ENCODE measurements around the gene DLGAP4. TPM values are rescaled to one million over a fixed set of nuclear protein-coding genes. Genes with fewer than 3 reads are reported as not detected.
"Not testable (repeated sequence)": the region's sequence is repeated elsewhere in the genome, so short reads cannot be mapped to it uniquely, and the experiment has no call there.

Gene DLGAP4
- polyA plus RNA-seq, 4 donors: 45.2 to 78.3 (median 64.8) TPM

- DNase-seq (ENCODE audit: low read depth in 4 of 4, low spot score in 2 of 4): peak in 1 of 4 donors; percentile 4
Observed at GRCh38 chr20:36372666-36373065, 66.5 kb downstream of the DLGAP4 start.

DNA sequence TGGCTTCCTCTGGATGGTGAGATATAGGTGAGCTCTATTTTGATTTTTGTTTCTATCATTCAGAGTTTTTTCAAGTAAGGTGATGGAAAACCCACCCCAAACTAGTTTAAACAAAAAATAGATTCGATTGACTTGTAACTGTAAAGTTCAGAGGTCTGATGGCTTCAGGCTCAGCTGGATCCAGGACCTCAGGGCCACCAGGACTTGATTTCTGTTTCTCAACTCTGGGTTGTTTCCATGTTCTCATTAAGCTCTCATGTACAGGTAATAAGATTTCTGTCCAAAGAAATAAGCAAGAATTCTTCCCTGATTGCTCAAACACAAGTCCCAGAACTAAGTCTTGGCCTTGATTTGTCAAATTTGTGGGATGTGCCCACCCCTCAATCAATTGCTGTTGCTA lies 67.0 kb downstream of the DLGAP4 start:
- DNase-seq (ENCODE audit: low read depth in 4 of 4, low spot score in 2 of 4): no peak

GRCh38 chr20:36374995-36375394 lies 68.9 kb downstream of the DLGAP4 start:
- DNase-seq (ENCODE audit: low read depth in 4 of 4, low spot score in 2 of 4): no peak

DNA sequence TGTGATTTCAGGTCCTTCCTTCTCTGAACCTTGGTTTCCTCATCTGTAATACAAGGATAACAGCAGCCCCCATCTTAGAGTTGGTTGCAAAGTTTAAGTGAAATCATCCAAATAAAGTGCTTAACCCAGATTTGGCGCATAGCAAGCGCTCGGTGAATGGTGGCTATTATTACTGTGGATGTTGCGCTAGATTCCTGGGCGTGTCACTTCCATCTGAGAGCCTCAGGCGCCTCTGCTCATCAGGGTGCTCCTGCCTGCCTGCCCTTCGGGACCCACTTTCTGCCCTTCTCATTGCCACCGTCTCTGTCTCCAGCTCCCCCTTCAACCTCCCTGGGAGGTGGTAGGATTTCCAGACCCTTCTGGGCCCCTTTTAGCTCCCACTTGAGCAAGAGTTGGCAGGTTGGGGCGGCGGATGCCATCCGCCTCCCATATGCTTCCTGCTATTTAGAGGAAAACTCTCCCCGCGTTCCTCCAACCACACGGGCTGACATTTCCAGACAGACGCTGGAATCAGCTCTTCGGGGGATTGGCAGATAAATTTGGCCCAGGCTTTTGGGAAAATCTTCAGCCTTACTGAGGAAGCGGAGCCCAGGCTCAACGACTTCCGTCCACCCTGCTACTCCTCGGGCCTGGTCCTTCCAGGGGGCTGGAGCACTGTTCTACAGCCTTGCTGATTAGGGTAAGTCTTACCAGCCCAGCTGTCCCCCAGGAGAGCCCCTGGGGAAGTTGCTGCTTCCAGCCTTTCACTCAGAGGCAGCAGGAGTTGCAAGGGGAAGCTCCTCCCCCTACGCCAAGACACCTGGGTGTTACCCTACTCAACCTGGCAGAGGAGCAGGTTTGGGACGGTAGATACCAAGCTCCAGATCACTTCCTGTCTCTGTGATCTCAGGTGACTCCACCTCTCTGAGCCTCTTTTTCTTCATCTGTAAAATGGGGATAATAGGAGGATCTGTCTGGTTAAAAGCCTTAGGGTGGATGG lies 71.5 kb downstream of the DLGAP4 start:
- DNase-seq (ENCODE audit: low read depth in 4 of 4, low spot score in 2 of 4): no peak

DNA sequence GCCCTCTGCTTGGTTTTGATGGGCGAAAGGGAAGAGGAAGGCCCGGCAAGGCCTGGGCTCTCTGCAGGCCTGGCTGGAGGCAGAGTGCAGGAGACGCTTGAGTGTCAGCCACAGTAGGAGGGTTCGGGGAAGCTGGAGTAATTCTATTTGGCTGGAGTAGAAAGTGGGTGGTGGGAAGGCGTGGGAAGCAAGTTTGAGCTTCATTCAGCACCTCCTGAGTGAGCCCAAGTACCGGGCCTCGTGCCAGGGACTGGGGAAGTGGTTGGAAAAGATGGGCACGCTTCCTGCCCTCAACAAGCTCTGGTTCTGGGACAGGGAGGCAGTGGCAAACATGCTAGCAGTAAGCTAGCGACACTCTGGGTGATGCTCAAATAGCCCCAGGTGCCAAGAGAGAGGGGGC lies 72.5 kb downstream of the DLGAP4 start:
- no peak for DNase-seq (ENCODE audit: low read depth in 4 of 4, low spot score in 2 of 4)

DNA sequence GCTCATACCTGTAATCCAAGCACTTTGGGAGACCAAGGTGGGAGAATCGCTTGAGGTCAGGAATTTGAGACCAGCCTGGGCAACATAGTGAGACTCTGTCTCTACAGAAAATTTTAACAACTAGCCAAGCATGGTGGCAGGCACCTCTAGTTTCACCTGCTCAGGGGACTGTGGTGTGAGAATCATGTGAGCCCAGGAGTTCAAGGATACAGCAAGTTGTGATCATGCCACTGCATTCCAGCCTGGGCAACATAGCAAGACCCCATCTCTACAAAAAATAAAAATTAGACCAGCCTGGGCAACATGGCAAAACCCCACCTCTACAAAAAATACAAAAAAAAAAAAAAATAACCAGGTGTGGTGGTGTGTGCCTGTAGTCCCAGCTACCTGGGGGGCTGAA lies 73.8 kb downstream of the DLGAP4 start:
- not testable (repeated sequence) for DNase-seq (ENCODE audit: low read depth in 4 of 4, low spot score in 2 of 4)

GRCh38 chr20:36384022-36384619 lies 78.0 kb downstream of the DLGAP4 start:
- DNase-seq (ENCODE audit: low read depth in 4 of 4, low spot score in 2 of 4): peak in 2 of 4 donors; percentile 28 to 49

DNA sequence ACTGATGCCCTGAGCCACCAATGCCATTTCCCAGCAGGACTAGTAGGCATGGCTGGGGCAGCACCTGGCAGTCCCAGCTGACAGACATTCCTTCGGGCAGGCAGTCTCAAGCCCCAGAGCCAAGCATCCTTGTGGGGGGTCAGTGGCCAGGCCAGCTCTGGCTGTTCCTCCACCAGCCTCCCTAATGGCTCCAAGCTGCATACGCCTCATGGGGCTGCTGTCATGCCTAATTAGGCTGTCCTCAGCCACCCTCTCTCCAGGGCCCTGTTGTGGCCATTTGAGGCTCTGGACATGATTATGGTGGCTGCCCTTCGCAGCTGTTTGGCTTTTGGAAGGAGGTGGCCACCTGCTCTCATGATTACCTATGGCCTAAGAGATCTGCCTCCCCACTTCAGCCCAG lies 79.4 kb downstream of the DLGAP4 start:
- no peak for DNase-seq (ENCODE audit: low read depth in 4 of 4, low spot score in 2 of 4)

DNA sequence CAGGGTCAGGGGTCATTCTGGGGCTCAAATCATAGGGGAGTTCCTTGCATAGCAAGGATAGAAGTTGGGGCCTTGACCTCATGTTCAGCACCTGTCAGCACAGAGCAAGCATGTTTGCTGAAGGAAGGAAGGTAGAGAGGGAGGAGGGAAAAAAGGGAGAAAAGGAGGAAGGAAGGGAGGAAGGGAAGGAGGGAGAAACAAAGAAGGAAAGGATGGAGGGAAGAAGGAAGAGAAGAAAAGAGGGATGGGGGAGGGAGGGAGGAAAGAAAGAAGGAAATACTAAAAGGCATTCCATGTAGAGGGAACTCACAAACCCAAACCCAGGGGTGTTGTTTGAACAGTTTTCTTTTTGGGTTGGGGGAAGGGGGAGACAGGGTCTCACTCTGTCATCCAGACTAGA lies 80.1 kb downstream of the DLGAP4 start:
- DNase-seq (ENCODE audit: low read depth in 4 of 4, low spot score in 2 of 4): no peak

DNA sequence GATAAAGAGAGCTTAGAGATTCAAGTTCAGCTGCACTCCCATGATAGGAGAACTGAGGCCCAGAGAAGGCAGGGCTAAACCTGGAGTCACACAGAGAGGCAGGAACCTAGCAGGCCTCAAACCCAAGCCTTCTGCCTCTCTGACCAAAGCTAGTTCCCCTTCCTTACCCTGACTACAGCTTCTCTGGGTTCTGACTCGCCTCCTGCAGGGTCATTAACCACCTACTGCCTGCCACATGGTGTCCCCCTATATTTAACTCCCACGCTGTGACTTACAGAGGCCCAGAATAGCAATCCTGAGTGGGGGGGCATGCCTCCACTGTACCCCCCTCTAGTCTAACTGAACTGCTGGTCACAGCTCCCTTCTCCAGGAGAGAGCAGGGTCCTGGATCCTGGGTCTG lies 84.1 kb downstream of the DLGAP4 start:
- no peak for DNase-seq (ENCODE audit: low read depth in 4 of 4, low spot score in 2 of 4)

DNA sequence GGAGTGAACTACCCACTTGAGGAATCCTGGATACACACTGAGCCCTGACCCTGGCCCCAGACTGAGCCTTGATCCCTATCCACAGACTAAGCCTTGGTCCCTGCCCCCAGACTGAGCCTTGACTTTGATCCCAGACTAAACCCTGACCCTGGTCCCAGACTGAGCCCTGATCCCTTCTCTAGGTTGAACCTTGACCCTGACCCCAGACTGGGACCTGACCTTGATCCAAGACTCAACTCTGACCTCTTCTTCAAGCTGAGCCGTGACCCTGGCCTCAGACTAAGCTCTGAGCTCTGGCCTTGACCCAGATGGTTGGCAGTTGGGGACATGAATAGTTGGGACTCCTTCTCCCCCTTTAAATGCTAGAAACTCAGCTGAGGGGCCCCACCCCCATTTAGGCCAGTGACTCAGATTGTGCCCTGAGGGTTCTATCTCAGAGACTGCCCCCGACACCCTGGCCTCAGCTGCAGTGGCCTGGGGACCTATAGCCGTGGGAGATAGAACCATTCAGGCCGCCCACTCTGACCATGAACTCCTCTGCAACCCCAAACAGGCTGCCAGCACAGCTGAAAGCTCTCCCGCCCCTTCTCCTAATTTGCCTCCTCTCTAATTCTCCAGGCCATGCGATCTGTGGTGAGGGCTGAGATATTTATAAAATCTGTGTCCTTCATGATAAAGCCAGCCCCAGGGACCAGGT lies 84.7 kb downstream of the DLGAP4 start:
- no peak for DNase-seq (ENCODE audit: low read depth in 4 of 4, low spot score in 2 of 4)

DNA sequence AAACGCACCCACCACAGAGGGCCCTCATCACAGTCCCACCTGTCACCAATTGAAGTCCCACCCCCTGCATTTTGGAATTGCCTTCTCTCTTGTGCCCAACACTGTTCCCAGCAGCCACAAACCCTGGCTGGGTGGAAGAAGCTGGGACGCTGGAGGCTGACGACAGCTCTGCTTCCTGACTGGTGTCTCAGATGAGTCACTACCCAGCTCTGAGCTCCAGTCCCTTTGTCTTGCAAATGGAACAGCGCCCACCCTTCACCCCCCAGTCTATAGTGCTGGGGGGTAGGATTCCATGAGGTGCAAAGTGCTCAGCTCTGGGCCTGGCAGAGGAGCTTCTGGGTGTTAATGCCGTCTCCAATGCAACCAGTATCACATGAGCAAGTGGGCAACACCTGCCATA lies 85.3 kb downstream of the DLGAP4 start:
- no peak for DNase-seq (ENCODE audit: low read depth in 4 of 4, low spot score in 2 of 4)

DNA sequence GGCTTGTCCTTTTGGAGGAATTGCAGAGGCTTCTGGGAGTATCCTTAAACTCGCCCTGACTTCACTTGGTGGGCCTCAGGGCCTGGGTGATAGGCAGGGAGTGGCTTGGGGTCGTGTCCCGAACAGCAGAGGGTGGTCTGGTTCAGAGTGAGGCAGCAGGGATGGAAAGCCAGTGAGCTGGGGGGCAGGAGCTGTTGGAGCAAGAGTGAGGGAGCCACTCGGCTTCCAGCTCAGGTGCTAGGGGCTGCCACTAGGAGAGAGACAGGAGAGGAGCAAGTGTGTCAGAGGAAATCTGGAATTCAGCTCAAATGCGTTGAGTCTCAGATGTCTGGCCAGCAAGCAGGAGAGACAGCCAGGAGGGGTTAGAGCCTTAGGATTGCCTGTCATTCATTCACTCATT lies 85.8 kb downstream of the DLGAP4 start:
- no peak for DNase-seq (ENCODE audit: low read depth in 4 of 4, low spot score in 2 of 4)

- DNase-seq (ENCODE audit: low read depth in 4 of 4, low spot score in 2 of 4): no peak
Observed at GRCh38 chr20:36392989-36393388, 86.8 kb downstream of the DLGAP4 start.

- no peak for DNase-seq (ENCODE audit: low read depth in 4 of 4, low spot score in 2 of 4)
Observed at GRCh38 chr20:36394340-36394965, 88.3 kb downstream of the DLGAP4 start.

DNA sequence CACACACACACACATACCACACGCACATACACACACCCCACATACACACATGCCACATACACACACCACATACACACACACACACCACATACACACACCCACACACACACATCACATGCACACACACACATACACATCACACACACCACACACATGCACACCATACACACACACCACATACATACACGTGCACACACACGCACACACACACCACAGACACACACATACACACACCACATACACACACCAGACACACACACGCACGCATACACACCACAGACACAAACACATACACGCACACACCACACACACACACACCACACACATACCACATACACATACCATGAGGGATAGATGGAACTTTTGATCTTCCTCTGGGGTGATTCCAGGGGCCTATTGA lies 90.2 kb downstream of the DLGAP4 start:
- DNase-seq (ENCODE audit: low read depth in 4 of 4, low spot score in 2 of 4): no peak

DNA sequence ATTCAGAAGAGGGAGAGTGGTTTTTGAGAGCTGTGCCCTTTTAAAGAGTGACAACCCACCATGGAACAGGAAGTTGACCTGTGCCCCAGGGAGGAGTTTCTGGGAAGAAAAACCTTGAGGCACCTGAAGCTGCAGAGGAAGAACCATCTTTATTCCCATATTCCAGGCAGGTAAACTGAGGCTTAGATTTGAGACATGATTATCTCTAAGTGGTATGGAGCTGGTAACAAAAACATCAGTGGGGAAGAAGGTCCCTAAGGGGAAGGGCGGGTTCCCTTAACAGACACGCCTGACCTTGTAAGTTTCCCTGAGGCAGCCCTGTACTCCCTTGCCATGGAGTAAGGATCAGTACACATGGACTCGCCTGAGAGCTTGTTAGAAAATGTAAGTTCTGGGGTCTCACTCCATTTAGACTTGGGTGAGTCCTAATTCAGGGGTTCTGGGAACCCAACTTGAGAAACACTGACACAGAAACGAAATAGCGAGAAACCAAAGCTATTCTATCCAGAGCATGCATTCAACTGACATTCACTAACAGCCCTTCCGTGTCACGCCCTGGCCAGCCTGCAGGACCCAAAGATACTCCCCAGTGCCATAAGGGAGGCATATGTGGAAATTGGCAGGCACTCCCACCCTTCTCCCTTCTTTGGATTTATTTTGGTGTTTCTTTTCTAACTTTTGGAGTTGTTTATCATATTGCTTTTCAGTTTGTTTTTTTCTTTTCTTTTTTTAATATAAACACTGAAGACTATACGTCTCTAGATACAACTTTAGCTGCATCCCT lies 90.9 kb downstream of the DLGAP4 start:
- no peak for DNase-seq (ENCODE audit: low read depth in 4 of 4, low spot score in 2 of 4)

- no peak for DNase-seq (ENCODE audit: low read depth in 4 of 4, low spot score in 2 of 4)
Observed at GRCh38 chr20:36398515-36398914, 92.4 kb downstream of the DLGAP4 start.

DNA sequence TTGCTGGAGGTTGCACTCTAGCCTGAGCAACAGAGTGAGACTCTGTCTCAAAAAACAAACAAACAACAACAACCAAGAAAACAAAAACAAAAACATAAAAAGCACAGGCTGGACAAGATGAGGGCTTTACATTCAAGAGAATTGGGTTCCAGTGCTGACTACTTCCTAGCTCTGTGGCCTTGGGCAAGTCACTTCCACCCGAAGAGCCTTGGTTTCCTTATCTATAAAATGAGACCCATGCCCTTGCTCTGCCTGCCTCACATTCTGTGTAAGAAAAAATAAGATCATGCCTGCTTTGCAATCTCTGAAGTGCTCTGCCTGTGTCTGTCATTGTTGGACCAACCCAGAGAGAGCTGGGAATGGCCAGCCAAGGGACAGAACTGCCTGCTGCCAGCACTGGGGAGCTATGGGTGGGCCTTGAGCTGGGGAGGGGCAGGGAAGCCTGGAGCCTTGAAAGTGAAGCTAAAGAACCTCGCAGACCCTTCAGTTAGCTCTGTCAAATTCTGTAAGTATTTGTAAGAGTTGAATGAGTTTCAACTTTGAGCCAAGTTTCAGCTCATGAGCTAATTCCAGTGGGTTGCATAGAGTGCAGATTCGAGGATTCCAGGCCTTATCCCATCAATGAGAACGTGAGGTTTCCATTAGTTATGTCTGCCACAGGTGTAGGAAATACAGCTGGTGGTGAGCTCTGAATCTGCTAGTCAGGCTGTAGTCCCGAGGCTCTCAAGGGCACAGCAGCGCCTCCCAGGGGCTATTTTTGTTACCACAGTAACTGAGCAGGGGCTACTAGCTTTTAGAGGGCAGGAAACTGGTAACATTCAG lies 93.2 kb downstream of the DLGAP4 start:
- DNase-seq (ENCODE audit: low read depth in 4 of 4, low spot score in 2 of 4): no peak

Measured in left renal cortex interstitium (tissue), 4 donors.